HL-60/S4 treated with retinoic acid at 250 ng/mL for 4 days and 3 days (cell line): ENCODE results near the gene STMP1.

Experiments
- in situ Hi-C: fragments of 300-500 bp; cut with MboI; formaldehyde crosslinking; loops from 2 replicates; pipeline ENCODE4 v1.7.0; 2022; ENCODE audit warnings: low sequenced_read_pairs

Gene STMP1

DNA sequence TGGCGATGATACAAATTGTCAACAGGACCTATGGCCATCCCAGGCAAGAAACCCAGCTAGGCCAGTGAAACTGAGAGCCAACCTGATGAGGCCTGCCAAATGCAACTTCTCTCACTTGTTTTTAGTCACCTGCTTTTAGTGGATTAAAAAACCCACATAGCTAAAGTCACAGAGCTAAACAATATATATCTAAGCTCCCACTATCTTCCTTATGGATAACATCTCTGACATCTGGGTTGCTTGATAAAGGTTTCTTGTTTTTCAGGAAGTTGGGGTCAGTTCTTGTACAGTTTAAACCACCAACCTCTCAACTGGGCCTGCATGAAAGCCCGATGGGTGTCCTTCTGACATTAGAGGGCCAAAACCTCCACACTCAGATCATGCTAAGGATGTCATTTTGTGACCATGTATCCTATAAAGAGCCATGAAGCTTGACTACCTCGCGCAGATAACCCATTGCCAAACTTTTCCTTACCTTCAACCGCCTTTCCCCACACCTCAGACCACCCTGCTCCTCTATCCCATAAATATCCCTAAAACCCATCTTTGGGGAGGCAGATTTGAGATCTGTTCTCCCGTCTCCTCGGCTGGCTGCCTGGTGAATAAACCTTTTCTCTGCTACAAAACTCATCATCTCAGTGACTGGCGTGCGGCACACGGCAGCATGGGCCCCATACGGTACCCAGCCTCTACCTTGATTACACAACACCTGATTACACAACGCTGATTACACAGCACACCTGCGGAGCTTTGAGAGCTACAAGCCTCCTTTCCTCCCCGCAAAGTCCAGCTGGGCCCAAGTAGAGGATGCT is 797 bp upstream of the STMP1 start:
- in situ Hi-C loops, result loop anchor here (25.0 kb wide), 1 partner anchor 326 kb away; the partner anchor contains the start of gene MTPN

- in situ Hi-C loops, result loop anchor here (25.0 kb wide), 1 partner anchor 325 kb away; the partner anchor contains the start of gene MTPN
These were observed 266 bp upstream of the STMP1 start for GRCh38 chr7:135662123-135662372.

- in situ Hi-C loops, result loop anchor here (25.0 kb wide), 1 partner anchor 323 kb away; the partner anchor contains the start of gene MTPN
These were observed 1.8 kb downstream of the STMP1 start for GRCh38 chr7:135664046-135664589.

DNA sequence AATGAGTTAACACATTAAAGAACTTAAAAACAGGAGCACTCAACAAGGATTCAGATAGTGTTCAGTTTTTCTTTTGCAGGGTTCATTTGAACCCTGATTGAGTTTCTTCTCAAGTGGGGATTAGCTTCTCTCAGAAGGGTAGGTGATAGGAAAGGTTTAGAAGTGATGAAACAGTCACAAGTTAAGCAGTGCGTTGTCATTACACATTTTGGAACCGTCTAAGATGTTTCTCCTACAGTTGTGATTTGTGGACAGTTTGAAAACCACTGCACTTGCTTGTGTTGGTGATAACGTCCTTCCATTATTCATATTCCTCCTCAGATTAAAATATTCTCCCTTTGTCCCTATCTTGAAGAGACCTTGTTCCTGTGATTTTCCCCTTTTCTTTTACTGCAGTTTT is 2.7 kb downstream of the STMP1 start:
- in situ Hi-C loops, result loop anchor here (25.0 kb wide), 1 partner anchor 322 kb away; the partner anchor contains the start of gene MTPN

DNA sequence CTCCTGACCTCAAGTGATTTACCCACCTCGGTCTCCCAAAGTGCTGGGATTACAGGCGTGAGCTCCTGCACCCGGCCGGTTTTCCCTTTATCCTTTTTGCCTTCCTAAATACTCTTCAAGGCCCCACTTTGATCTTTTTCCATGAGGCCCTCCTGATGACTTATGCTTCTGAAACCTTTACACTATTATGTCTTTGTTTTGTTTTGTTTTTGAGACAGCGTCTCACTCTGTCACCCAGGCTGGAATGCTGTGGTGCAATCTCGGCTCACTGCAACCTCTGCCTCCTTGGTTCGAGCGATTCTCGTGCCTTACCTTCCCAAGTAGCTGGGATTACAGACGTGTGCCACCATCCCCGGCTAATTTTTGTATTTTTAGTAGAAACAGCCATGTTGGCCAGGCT is 3.8 kb downstream of the STMP1 start:
- in situ Hi-C loops, result loop anchor here (25.0 kb wide), 1 partner anchor 321 kb away; the partner anchor contains the start of gene MTPN

DNA sequence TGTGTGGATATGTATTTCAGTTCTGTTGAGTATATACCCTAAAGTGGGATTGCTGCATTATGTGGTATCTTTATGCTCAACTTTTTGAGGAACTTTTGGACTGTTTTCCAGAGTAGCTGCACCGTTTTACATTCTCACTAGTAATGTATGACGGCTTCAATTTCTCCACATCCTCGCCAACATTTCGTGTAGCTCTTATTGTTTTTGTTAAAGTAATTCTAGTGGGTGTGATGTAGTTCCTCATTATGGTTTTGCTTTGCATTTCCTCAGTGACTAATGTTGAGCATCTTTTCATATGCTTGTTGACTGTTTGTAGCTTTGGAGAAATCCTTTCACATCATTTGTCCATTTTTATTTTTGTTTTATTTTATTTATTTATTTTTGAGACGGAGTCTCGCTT is 4.5 kb downstream of the STMP1 start:
- in situ Hi-C loops, result loop anchor here (25.0 kb wide), 1 partner anchor 320 kb away; the partner anchor contains the start of gene MTPN

DNA sequence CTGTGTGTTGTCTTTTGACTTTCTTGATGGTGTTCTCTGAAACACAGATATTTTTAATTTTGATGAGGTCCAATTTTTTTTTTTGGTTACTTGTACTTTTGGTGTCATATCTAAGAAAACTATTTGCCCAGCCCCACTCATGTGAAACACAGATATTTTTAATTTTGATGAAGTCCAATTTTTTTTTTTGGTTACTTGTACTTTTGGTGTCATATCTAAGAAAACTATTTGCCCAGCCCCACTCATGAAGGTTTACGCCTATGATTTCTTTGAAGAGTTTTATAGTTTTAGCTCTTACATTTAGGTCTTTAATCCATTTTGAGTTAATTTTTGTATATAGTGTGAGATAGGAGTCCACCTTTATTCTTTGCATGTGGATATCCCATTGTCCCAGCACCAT is 5.3 kb downstream of the STMP1 start:
- in situ Hi-C loops, result loop anchor here (25.0 kb wide), 1 partner anchor 320 kb away; the partner anchor contains the start of gene MTPN

DNA sequence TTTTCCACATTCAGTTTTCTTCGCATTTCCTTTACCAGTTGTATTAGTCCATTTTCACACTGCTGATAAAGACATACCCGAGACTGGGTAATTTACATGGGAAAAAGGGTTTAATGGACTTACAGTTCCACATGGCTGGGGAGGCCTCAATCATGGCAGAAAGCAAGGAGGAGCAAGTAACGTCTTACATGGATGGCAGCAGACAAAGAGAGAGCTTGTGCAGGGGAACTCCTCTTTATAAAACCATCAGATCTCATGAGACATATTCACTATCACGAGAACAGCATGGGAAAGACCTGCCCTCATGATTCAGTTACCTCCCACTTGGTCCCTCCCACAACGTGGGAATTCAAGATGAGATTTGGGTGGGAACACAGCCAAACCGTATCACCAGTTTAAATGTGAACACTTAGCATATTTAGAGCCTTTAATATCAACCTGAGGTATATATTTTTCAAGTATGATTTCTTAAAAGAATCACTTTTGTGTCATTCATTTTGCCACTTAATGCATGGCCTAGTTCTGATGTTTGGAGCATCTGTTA is 6.6 kb downstream of the STMP1 start:
- in situ Hi-C loops, result loop anchor here (25.0 kb wide), 1 partner anchor 318 kb away; the partner anchor contains the start of gene MTPN

DNA sequence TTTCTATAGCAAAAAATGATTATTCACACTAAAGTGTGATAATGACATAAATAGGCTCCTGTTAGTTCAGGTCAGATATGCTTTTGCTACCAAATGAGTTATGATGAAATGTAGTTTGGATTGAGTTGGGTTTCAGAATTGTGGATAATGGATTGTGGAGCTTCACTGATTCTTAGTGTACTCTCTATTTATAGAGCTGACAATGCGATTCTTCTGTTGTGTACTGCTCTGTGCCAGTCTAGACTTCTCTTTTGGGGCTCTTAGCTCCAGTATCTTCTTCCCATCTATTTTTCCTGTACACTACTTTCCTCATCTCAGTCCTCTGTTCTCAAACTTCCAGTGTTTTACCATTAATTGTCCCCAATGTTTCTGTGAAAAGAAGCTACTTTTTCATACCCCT is 7.5 kb downstream of the STMP1 start:
- in situ Hi-C loops, result loop anchor here (25.0 kb wide), 1 partner anchor 318 kb away; the partner anchor contains the start of gene MTPN

GRCh38 chr7:135670179-135670578 is 7.9 kb downstream of the STMP1 start:
- in situ Hi-C loops, result loop anchor here (25.0 kb wide), 1 partner anchor 317 kb away; the partner anchor contains the start of gene MTPN

GRCh38 chr7:135672560-135673359 is 10.4 kb downstream of the STMP1 start:
- in situ Hi-C loops, result loop anchor here (25.0 kb wide), 1 partner anchor 315 kb away; the partner anchor contains the start of gene MTPN

- in situ Hi-C loops, result loop anchor here (25.0 kb wide), 1 partner anchor 314 kb away; the partner anchor contains the start of gene MTPN
These were observed 11.0 kb downstream of the STMP1 start for GRCh38 chr7:135673360-135673706.

- in situ Hi-C loops, result no loop called here
These were observed 16.6 kb downstream of the STMP1 start for GRCh38 chr7:135678612-135679575.

- in situ Hi-C loops, result no loop called here
These were observed 19.4 kb downstream of the STMP1 start for GRCh38 chr7:135681762-135682161.

- in situ Hi-C loops, result no loop called here
These were observed 19.9 kb downstream of the STMP1 start for GRCh38 chr7:135682191-135682590.

- in situ Hi-C loops, result no loop called here
These were observed 21.3 kb downstream of the STMP1 start for GRCh38 chr7:135683609-135684008.

DNA sequence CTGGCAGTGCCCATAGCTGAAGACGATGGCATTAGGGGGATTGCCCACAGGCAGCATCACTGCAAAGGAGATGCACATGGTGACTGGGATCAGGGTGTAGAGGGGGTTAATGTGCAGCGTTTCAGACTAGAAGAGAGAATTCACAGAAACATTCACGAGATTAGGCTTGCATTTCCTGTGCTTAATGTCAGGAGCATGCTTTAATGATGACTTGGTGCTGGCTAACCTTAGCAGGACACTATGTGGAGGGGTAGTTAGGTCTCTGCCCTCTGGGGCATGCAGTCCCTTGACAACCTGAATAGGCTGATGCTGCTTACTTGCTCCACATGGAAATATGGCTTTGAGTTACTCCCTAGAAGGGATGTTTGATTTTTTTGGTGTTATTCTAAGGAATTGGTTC is 21.8 kb downstream of the STMP1 start:
- in situ Hi-C loops, result no loop called here

DNA sequence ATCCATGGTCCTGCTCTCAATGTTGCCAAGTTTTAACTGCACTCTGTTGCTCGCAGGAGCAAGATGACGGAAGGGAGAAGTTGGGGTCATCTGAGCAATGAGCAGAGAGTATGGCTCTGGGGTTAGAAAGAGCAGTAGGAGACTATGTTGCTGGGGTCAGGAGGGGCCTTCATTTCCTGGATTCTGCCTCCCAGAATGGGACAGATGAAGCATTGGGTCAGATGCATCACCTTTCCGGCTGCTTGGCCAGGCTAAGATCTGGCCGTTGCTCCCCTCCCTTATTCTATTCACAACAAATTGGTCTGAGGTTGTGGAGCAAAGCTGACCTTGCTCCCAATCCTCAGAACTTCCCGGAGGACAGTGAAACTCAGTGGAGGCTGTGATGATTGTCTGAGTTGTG is 22.4 kb downstream of the STMP1 start:
- in situ Hi-C loops, result no loop called here

GRCh38 chr7:135685306-135686084 is 23.2 kb downstream of the STMP1 start:
- in situ Hi-C loops, result no loop called here
